ENCODE data around the gene PRR23E. TPM values are rescaled to one million over a fixed set of nuclear protein-coding genes. Genes with fewer than 3 reads are reported as not detected.

Gene PRR23E
- total RNA-seq, 1 experiment from 2014 or later = not detected

DNA sequence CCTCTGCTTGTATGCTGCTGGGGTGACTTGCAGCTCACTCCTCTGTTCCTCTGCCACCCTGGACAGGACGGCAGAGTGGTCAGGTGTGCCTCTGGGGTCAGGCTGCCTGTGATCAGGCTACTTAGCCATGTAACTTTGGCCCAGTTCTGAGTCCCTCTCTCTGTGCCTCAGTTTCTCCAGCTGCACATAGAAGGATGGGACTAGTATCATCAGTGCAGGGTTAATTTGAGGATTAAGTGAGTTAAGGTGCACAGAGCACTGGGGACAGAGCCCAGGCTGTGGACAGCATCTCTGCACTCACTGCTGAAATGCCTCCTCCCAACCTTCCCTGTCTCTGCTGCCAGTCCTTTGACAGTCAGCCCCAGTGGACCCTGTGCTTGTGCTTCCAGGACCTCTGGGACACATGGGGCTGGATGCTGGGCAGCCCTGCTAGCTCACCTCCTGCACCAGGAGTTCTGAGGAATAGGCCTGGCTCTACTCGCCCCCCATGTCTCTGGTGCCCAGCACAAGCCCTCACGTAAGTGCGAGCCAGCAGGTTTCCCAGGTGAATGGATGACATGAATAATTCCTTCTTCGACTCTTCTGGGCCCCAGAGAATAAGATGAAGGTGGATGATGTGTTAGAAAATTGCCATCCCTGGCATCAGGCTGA is 19.3 kb upstream of the PRR23E start:
- H2AFZ ChIP-seq = no peak overlapping the region
- H3K4me1 ChIP-seq (replicated peaks; ENCODE audit: insufficient read depth) = no peaks in the 10 kb centered on the region
- H3K4me2 ChIP-seq = no peak overlapping the region
- no TSS peak for BruUV-seq (replicated peaks)
- ChIA-PET CTCF (interaction anchor here (1.1 kb wide), 1 partner anchor 44 kb away, joined by 3 read pairs; no protein-coding TSS in a partner anchor), POLR2A (ENCODE audit: unreplicated experiment) (no interaction called here)
- no peaks in the 10 kb centered on the region for H3K79me2 ChIP-seq (ENCODE audit: low read depth)
- H3K27me3 ChIP-seq (ENCODE audit: insufficient read depth, low read depth) = peaks cover 41% of the 10 kb centered on the region
- no peak overlapping the region for H3K27ac ChIP-seq
- no peaks in the 10 kb centered on the region for H3K36me3 ChIP-seq (ENCODE audit: low read depth)
- H4K20me1 ChIP-seq (ENCODE audit: insufficient read depth) = no peaks in the 10 kb centered on the region
- H3K4me3 ChIP-seq = no peak overlapping the region
- TF ChIP-seq CTCF (conservative IDR thresholded peaks at IDR 0.05) (no peak), EZH2 (IDR thresholded peaks at IDR 0.05; ENCODE audit: low read depth) (no peak)
- H3K9me3 ChIP-seq (ENCODE audit: insufficient read depth, low read depth) = no peaks in the 10 kb centered on the region
- H3F3A ChIP-seq (ENCODE audit: insufficient read depth, low read depth) = no peaks in the 10 kb centered on the region
- DNase-seq = no peak
- intact Hi-C loops (cut with micrococcal nuclease; ENCODE audit: unreplicated experiment) = loop anchor here (10.0 kb wide), 1 partner anchor 189 kb away; the partner anchor contains the start of gene PLXNA1
- H3K9me2 ChIP-seq (ENCODE audit: insufficient read depth) = no peaks in the 10 kb centered on the region

DNA sequence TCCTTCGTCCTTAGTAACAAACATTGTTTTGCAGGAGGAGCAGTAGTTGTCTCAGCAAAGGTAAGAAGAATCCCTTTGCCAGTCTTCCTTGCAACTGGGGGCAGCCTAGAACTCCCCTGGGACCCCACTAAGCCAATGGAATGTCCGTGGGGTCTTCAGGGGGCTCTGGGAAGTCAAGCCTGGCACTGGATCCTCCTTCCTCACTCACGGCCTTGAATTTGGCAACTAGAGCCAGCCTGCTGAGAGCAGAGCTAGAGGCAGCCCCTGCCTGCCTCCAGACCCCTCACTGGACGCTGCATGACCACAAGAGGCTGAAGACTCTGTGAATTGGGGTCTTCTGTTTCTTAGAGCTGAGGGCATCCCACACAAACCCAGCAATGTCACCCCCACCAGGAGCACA is 18.6 kb upstream of the PRR23E start:
- H3K4me2 ChIP-seq = no peak overlapping the region
- H2AFZ ChIP-seq = no peak overlapping the region
- H3F3A ChIP-seq (ENCODE audit: insufficient read depth, low read depth) = no peaks in the 10 kb centered on the region
- no peaks in the 10 kb centered on the region for H3K36me3 ChIP-seq (ENCODE audit: low read depth)
- no peak overlapping the region for H3K27ac ChIP-seq
- H3K9me2 ChIP-seq (ENCODE audit: insufficient read depth) = no peaks in the 10 kb centered on the region
- H3K27me3 ChIP-seq (ENCODE audit: insufficient read depth, low read depth) = peaks cover 35% of the 10 kb centered on the region
- H3K79me2 ChIP-seq (ENCODE audit: low read depth) = no peaks in the 10 kb centered on the region
- ChIA-PET POLR2A (ENCODE audit: unreplicated experiment) (no interaction called here), CTCF (no interaction called here)
- H3K4me3 ChIP-seq = no peak overlapping the region
- TF ChIP-seq EZH2 (IDR thresholded peaks at IDR 0.05; ENCODE audit: low read depth) (no peak), CTCF (conservative IDR thresholded peaks at IDR 0.05) (no peak)
- no TSS peak for BruUV-seq (replicated peaks)
- H3K4me1 ChIP-seq (replicated peaks; ENCODE audit: insufficient read depth) = no peaks in the 10 kb centered on the region
- H4K20me1 ChIP-seq (ENCODE audit: insufficient read depth) = no peaks in the 10 kb centered on the region
- no peak for DNase-seq
- no peaks in the 10 kb centered on the region for H3K9me3 ChIP-seq (ENCODE audit: insufficient read depth, low read depth)
- intact Hi-C loops (cut with micrococcal nuclease; ENCODE audit: unreplicated experiment) = loop anchor here (10.0 kb wide), 1 partner anchor 189 kb away; the partner anchor contains the start of gene PLXNA1

DNA sequence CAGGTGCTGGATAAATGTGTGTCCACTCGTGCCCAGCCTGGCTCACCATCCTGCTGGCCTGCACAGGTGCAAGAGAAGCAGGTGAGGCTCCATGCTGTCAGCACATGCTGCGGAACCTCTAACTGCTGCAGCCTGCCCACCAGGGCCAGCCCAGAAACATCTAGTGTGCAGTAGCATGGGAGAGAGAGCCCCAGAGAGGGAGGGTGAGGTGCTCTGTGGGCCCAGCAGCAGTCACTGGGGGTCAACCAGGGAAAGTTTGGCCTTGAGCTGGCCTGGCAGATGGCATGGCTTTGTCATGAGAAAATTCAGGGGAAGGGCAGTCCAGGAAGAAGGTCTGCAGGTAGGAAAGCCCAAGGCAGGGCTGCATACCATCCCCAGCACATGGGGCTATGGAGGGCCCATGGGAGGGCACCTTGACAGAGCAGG is 18.2 kb upstream of the PRR23E start:
- H2AFZ ChIP-seq = no peak overlapping the region
- H3K36me3 ChIP-seq (ENCODE audit: low read depth) = no peaks in the 10 kb centered on the region
- H3K4me3 ChIP-seq = no peak overlapping the region
- no peak overlapping the region for H3K27ac ChIP-seq
- BruUV-seq (replicated peaks) = no TSS peak
- no peak overlapping the region for H3K4me2 ChIP-seq
- POLR2A ChIA-PET (ENCODE audit: unreplicated experiment) = no interaction called here
- H3K79me2 ChIP-seq (ENCODE audit: low read depth) = no peaks in the 10 kb centered on the region
- H3K4me1 ChIP-seq (replicated peaks; ENCODE audit: insufficient read depth) = no peaks in the 10 kb centered on the region
- H4K20me1 ChIP-seq (ENCODE audit: insufficient read depth) = no peaks in the 10 kb centered on the region
- TF ChIP-seq EZH2 (IDR thresholded peaks at IDR 0.05; ENCODE audit: low read depth) (no peak), CTCF (conservative IDR thresholded peaks at IDR 0.05) (no peak)
- no peaks in the 10 kb centered on the region for H3K9me3 ChIP-seq (ENCODE audit: insufficient read depth, low read depth)
- CTCF ChIA-PET = no interaction called here
- intact Hi-C loops (cut with micrococcal nuclease; ENCODE audit: unreplicated experiment) = loop anchor here (10.0 kb wide), 1 partner anchor 190 kb away; the partner anchor contains the start of gene PLXNA1
- H3K9me2 ChIP-seq (ENCODE audit: insufficient read depth) = no peaks in the 10 kb centered on the region
- peaks cover 31% of the 10 kb centered on the region for H3K27me3 ChIP-seq (ENCODE audit: insufficient read depth, low read depth)
- DNase-seq = no peak
- no peaks in the 10 kb centered on the region for H3F3A ChIP-seq (ENCODE audit: insufficient read depth, low read depth)
